K562 (cell line): ENCODE measurements around the gene THAP4. TPM values are rescaled to one million over a fixed set of nuclear protein-coding genes. Genes with fewer than 3 reads are reported as not detected.
A peak's percentile ranks its signal among the peaks of the same experiment; 100 is the strongest.

ENCODE experiments used
- ATAC-seq: fragments of 200-7000 bp; cut with Tn5 transposase; 3 replicates; pipeline ENCODE4 v1.9.1; 2020; ENCODE audit warnings: moderate library complexity
- BruUV-seq: library from RNA; stranded (reverse); fragments of 400-500 nt; replicated peaks from 2 replicates; lab custom pipeline; 2021; lab: Mats Ljungman, UMichigan
- CTCF ChIA-PET: fragments of 300-600 bp; formaldehyde crosslinking; extraction: SDS; loops from one replicate; lab custom pipeline; 2021; ENCODE audit warnings: low intra/inter-chr PET ratio; lab: Yijun Ruan, JAX
- POLR2A ChIA-PET: fragments of 300-600, 350-650 bp; sonication (Branson Sonifier 250); formaldehyde crosslinking; extraction: SDS; loops from one replicate; lab custom pipeline; 2021; ENCODE audit warnings: antibody characterized with exemption, inconsistent platforms; lab: Yijun Ruan, JAX
- DNase-seq, 4 experiments: peaks; one replicate each; pipeline versions ENCODE4 v3.0.0 to v3.0.0-alpha.2; 2011 to 2018; ENCODE audit warnings: low spot score in 3 of 4, mixed read lengths in 3 of 4; ENCODE audit errors: extremely low read depth in 1 of 4
- FAIRE-seq: peaks from 2 replicates; lab custom pipeline; 2011; peaks lifted over from hg19 to GRCh38; lab: Jason Lieb, UNC
- H2AFZ ChIP-seq: 2 replicates; pipeline ENCODE4 v1.6.0; 2011; ENCODE audit warnings: low read depth, low read length, control low read depth, inconsistent platforms
- H3K27ac ChIP-seq: fragments of 200-600 bp; 3 replicates; pipeline ENCODE4 v1.8.0; 2011; ENCODE audit warnings: low read depth, mild to moderate bottlenecking, control low read depth, inconsistent platforms, low read length, moderate library complexity, mixed read lengths; ENCODE audit errors: extremely low read depth
- H3K27me3 ChIP-seq, 2 experiments: fragments of 300-600 bp in 1 of 2; 2 replicates in 1 of 2; 3 replicates in 1 of 2; pipeline versions ENCODE4 v1.6.0 to v1.8.0; 2011; ENCODE audit warnings: inconsistent platforms in 2 of 2, low read length in 2 of 2, mild to moderate bottlenecking in 1 of 2, mixed read lengths in 1 of 2, moderate library complexity in 1 of 2; ENCODE audit not compliant: control insufficient read depth in 2 of 2, insufficient read depth in 2 of 2
- H3K36me3 ChIP-seq: fragments of 300-600 bp; 3 replicates; pipeline ENCODE4 v1.8.0; 2011; ENCODE audit warnings: mild to moderate bottlenecking, low read length, inconsistent platforms; ENCODE audit not compliant: control insufficient read depth, insufficient read depth
- H3K4me1 ChIP-seq, 2 experiments: fragments of 200-600 bp in 1 of 2; replicated peaks in 1 of 2; 2 replicates in 1 of 2; 3 replicates in 1 of 2; pipeline versions ENCODE4 v1.5.1 to v1.8.0; 2011; ENCODE audit warnings: inconsistent platforms in 2 of 2, low read length in 2 of 2, mild to moderate bottlenecking in 1 of 2, mixed read lengths in 1 of 2, moderate library complexity in 1 of 2; ENCODE audit not compliant: control insufficient read depth in 2 of 2, insufficient read depth in 2 of 2
- H3K4me2 ChIP-seq: 2 replicates; pipeline ENCODE4 v1.6.1; 2011; ENCODE audit warnings: low read length, control low read depth, inconsistent platforms, mixed read lengths; ENCODE audit not compliant: insufficient read depth
- H3K4me3 ChIP-seq: fragments of 200-600 bp; sonication (generic), shearing (Covaris generic); 2 replicates; pipeline ENCODE4 v1.5.1; 2016; ENCODE audit warnings: control low read depth, inconsistent platforms
- H3K79me2 ChIP-seq: fragments of 200-600 bp; 3 replicates; pipeline ENCODE4 v1.8.0; 2011; ENCODE audit warnings: low read length, inconsistent platforms; ENCODE audit not compliant: control insufficient read depth, insufficient read depth
- H3K9ac ChIP-seq, 2 experiments: 2 replicates each; pipeline versions ENCODE4 v1.6.0 to v1.6.1; 2011; ENCODE audit warnings: low read depth in 2 of 2, low read length in 2 of 2, control low read depth in 1 of 2, inconsistent platforms in 1 of 2, mild to moderate bottlenecking in 1 of 2, mixed read lengths in 1 of 2; ENCODE audit not compliant: insufficient read depth in 1 of 2
- H3K9me1 ChIP-seq: one replicate; pipeline ENCODE4 v1.6.0; 2011; ENCODE audit warnings: inconsistent platforms, mild to moderate bottlenecking, low read length, moderate library complexity; ENCODE audit not compliant: control insufficient read depth, insufficient read depth
- H3K9me3 ChIP-seq: replicated peaks from 2 replicates; pipeline ENCODE4 v1.5.1; 2011; ENCODE audit warnings: low read depth, low read length, inconsistent platforms; ENCODE audit not compliant: control insufficient read depth, insufficient read depth
- H4K20me1 ChIP-seq: replicated peaks from 2 replicates; pipeline ENCODE4 v1.6.1; 2011; ENCODE audit warnings: low read length, inconsistent platforms, mixed read lengths; ENCODE audit not compliant: control insufficient read depth, insufficient read depth
- NRF1 ChIP-seq, 2 experiments: fragments of 450-650 bp; IDR thresholded peaks in 1 of 2; conservative IDR thresholded peaks in 1 of 2; 2 replicates each; pipeline ENCODE4 v1.6.1; 2014; ENCODE audit warnings: mild to moderate bottlenecking in 2 of 2
- ZNF263 ChIP-seq: sonication (generic); formaldehyde crosslinking; IDR thresholded peaks from 2 replicates; pipeline ENCODE4 v1.8.0; 2022; ENCODE audit warnings: mild to moderate bottlenecking, missing genetic modification reagents, borderline replicate concordance
- ZNF407 ChIP-seq: fragments of 450-650 bp; IDR thresholded peaks from 2 replicates; pipeline ENCODE4 v1.6.1; 2016; ENCODE audit warnings: low read depth
- WGBS: fragments of 100-300 bp; shearing (Covaris generic); methylation state at CpG from one replicate; pipeline ENCODE4 v1.1.6; 2016; ENCODE audit warnings: low coverage, mixed read lengths; ENCODE audit not compliant: insufficient coverage; ENCODE audit errors: missing lambda C conversion rate; 5-methylcytosine and 5-hydroxymethylcytosine counted together
- in situ Hi-C: fragments of 300-500 bp; cut with MboI; formaldehyde crosslinking; loops from 4 replicates; pipeline ENCODE4 v1.15.0; 2018; ENCODE audit warnings: inconsistent platforms, mixed read lengths
- intact Hi-C: fragments of 100-400 bp; cut with micrococcal nuclease; formaldehyde crosslinking; loops from 2 replicates; pipeline ENCODE4 v1.14.2; 2022
- polyA plus RNA-seq, 8 experiments: library from polyadenylated mRNA; depleted of rRNA in 4 of 8; stranded (reverse) in 5 of 8; unstranded in 3 of 8; fragments of >200 nt; fragmentation: Nextera tagmentation in 2 of 8; fragmentation: Illumina TruSeq in 1 of 8; extraction: Ambion mirVana in 2 of 8; extraction: Trizol in 1 of 8; gene quantifications; 2 replicates each; pipeline versions ENCODE4 v1.2.1 to v1.2.3, GENCODE V29; 2011 to 2014; ENCODE audit warnings: inconsistent platforms in 1 of 8, missing spikeins in 1 of 8
- total RNA-seq, 7 experiments: library from RNA; depleted of rRNA in 6 of 7; stranded (reverse); fragments of >200 nt in 6 of 7; fragmentation: Illumina TruSeq in 2 of 7; extraction: Trizol in 2 of 7; gene quantifications; 2 replicates each; pipeline versions ENCODE4 v1.2.1 to v1.2.3, GENCODE V29; 2011 to 2021; ENCODE audit warnings: low replicate concordance in 1 of 7

The THAP4 gene
- total and polyA plus RNA-seq, 9 of the 15 experiments (the other 6 are each of a cell fraction or from before 2014, with no cell fraction given): 8.6 to 60.9 (median 43.9) TPM

GRCh38 chr2:241575624-241576292, 61.2 kb downstream of the THAP4 start:
- Histone ChIP-seq H3K4me2 (no peak overlapping the region), H2AFZ (no peak overlapping the region), H3K27ac (no peak overlapping the region), H3K4me3 (no peak overlapping the region), H4K20me1 (no peaks in the 10 kb centered on the region), H3K9me3 (no peaks in the 10 kb centered on the region), H3K9ac (no peak overlapping the region), H3K9me1 (no peaks in the 10 kb centered on the region), H3K36me3 (no peaks in the 10 kb centered on the region), H3K4me1 (peaks cover 0 to 6% of the 10 kb centered on the region in 2 experiments; a peak in 2 of 5 replicates), H3K27me3 (no peaks in the 10 kb centered on the region), H3K79me2 (no peaks in the 10 kb centered on the region)
- CTCF ChIA-PET: no interaction called here
- WGBS: 93% methylated on average over 4 of the region's 5 CpGs
- TF ChIP-seq NRF1 (conservative IDR thresholded peaks at IDR 0.05 in 1 of 2, IDR thresholded peaks at IDR 0.05 in 1 of 2): no peak
- TF ChIP-seq ZNF263 (CRISPR knock-in tag): peak; percentile 75
- no peak for TF ChIP-seq ZNF407
- POLR2A ChIA-PET: interaction anchor here (1.0 kb wide), 1 partner anchor 33 kb away, joined by 4 read pairs; no protein-coding TSS in a partner anchor
- BruUV-seq: no TSS peak
- FAIRE-seq: no peak
- no peak for DNase-seq
- no peak for ATAC-seq
- in situ Hi-C loops: no loop called here
- intact Hi-C loops: no loop called here
